SU-DHL-6 (cell line): Measurements from ENCODE around the gene UTF1.

ENCODE experiments used
- H2AFZ ChIP-seq: fragments of 200-600 bp; sonication (generic); 2 replicates; pipeline ENCODE4 v1.6.1; 2014; ENCODE audit warnings: low read depth, mild to moderate bottlenecking, moderate library complexity, mixed read lengths, antibody characterized with exemption, low read length; ENCODE audit not compliant: severe bottlenecking
- H3F3A ChIP-seq: fragments of 200-600 bp; shearing (Covaris generic); 2 replicates; pipeline ENCODE4 v1.6.0; 2016; ENCODE audit warnings: antibody characterized with exemption, mild to moderate bottlenecking; ENCODE audit not compliant: insufficient read depth
- H3K27ac ChIP-seq: fragments of 200-600 bp; sonication (generic); 2 replicates; pipeline ENCODE4 v1.5.1; 2016; ENCODE audit warnings: low read depth, mild to moderate bottlenecking, low read length, moderate library complexity, mixed read lengths
- H3K27me3 ChIP-seq: fragments of 200-600 bp; sonication (generic), shearing (Covaris generic); 2 replicates; pipeline ENCODE4 v1.6.0; 2014; ENCODE audit warnings: mild to moderate bottlenecking, low read length
- H3K36me3 ChIP-seq: fragments of 200-600 bp; sonication (generic); 2 replicates; pipeline ENCODE4 v1.6.1; 2014; ENCODE audit warnings: mild to moderate bottlenecking, low read length, mixed read lengths
- H3K4me2 ChIP-seq: fragments of 300-600, 200-600 bp; shearing (Covaris generic), sonication (generic); 2 replicates; pipeline ENCODE4 v1.6.0; 2014; ENCODE audit warnings: low read length, low read depth, mild to moderate bottlenecking; ENCODE audit not compliant: poor library complexity, severe bottlenecking
- H3K4me3 ChIP-seq: fragments of 200-600 bp; sonication (generic); 2 replicates; pipeline ENCODE4 v1.5.1; 2014; ENCODE audit warnings: antibody characterized with exemption, low read length, mild to moderate bottlenecking, mixed read lengths; ENCODE audit not compliant: insufficient read depth, poor library complexity, severe bottlenecking
- H3K79me2 ChIP-seq: fragments of 200-600 bp; sonication (generic); 2 replicates; pipeline ENCODE4 v1.6.1; 2014; ENCODE audit warnings: mild to moderate bottlenecking, low read length, moderate library complexity; ENCODE audit not compliant: insufficient read depth
- H3K9ac ChIP-seq: fragments of 200-600 bp; sonication (generic); 2 replicates; pipeline ENCODE4 v1.7.0; 2014; ENCODE audit warnings: mild to moderate bottlenecking, low read length
- H3K9me2 ChIP-seq: fragments of 200-600 bp; sonication (generic); replicated peaks from 2 replicates; pipeline ENCODE4 v1.6.1; 2014; ENCODE audit warnings: low read length; ENCODE audit not compliant: insufficient read depth
- H3K9me3 ChIP-seq: fragments of 200-600 bp; sonication (generic); 2 replicates; pipeline ENCODE4 v1.6.1; 2014; ENCODE audit warnings: low read length, mixed read lengths; ENCODE audit not compliant: insufficient read depth
- H4K20me1 ChIP-seq: fragments of 200-600 bp; sonication (generic); 2 replicates; pipeline ENCODE4 v1.6.1; 2014; ENCODE audit warnings: low read depth, mild to moderate bottlenecking, antibody characterized with exemption, low read length, moderate library complexity, mixed read lengths
- CTCF ChIP-seq: fragments of 200-600 bp; sonication (generic); IDR thresholded peaks from one replicate; pipeline ENCODE4 v1.5.1; 2017; ENCODE audit warnings: antibody characterized with exemption, mild to moderate bottlenecking, low read length, moderate library complexity; ENCODE audit not compliant: insufficient read depth, poor library complexity, severe bottlenecking
- EZH2phosphoT487 ChIP-seq: fragments of 200-600 bp; sonication (generic), shearing (Covaris generic); conservative IDR thresholded peaks from 2 replicates; pipeline ENCODE4 v1.6.1; 2018; ENCODE audit warnings: mild to moderate bottlenecking, antibody characterized with exemption, low read length, moderate library complexity, mixed read lengths

UTF1 gene

GRCh38 chr10:133214468-133215410 is 15.3 kb upstream of the UTF1 start:
- H3F3A ChIP-seq = no peaks in the 10 kb centered on the region
- H3K4me3 ChIP-seq = no peak overlapping the region
- TF ChIP-seq CTCF (no peak), EZH2phosphoT487 (no peak)
- no peaks in the 10 kb centered on the region for H3K36me3 ChIP-seq
- H4K20me1 ChIP-seq = no peaks in the 10 kb centered on the region
- no peak overlapping the region for H3K27ac ChIP-seq
- H3K9me3 ChIP-seq = no peaks in the 10 kb centered on the region
- H3K4me2 ChIP-seq = no peak overlapping the region
- H3K79me2 ChIP-seq = no peaks in the 10 kb centered on the region
- no peak overlapping the region for H2AFZ ChIP-seq
- H3K9ac ChIP-seq = no peak overlapping the region
- H3K27me3 ChIP-seq = no peaks in the 10 kb centered on the region
- no peaks in the 10 kb centered on the region for H3K9me2 ChIP-seq

GRCh38 chr10:133215586-133215985 is 14.4 kb upstream of the UTF1 start:
- TF ChIP-seq EZH2phosphoT487 (no peak), CTCF (no peak)
- H3K36me3 ChIP-seq = no peaks in the 10 kb centered on the region
- H3K27me3 ChIP-seq = no peaks in the 10 kb centered on the region
- no peaks in the 10 kb centered on the region for H3K9me2 ChIP-seq
- no peak overlapping the region for H3K9ac ChIP-seq
- no peaks in the 10 kb centered on the region for H3F3A ChIP-seq
- H3K4me2 ChIP-seq = no peak overlapping the region
- H3K27ac ChIP-seq = no peak overlapping the region
- H3K9me3 ChIP-seq = no peaks in the 10 kb centered on the region
- H4K20me1 ChIP-seq = no peaks in the 10 kb centered on the region
- H3K4me3 ChIP-seq = no peak overlapping the region
- no peaks in the 10 kb centered on the region for H3K79me2 ChIP-seq
- H2AFZ ChIP-seq = no peak overlapping the region

- TF ChIP-seq EZH2phosphoT487 = no peak
- H3K4me2 ChIP-seq = no peak overlapping the region
- H3K79me2 ChIP-seq = no peaks in the 10 kb centered on the region
- no peaks in the 10 kb centered on the region for H3K9me2 ChIP-seq
- H3K9me3 ChIP-seq = no peaks in the 10 kb centered on the region
- no peak overlapping the region for H3K4me3 ChIP-seq
- H3K36me3 ChIP-seq = no peaks in the 10 kb centered on the region
- H3K27ac ChIP-seq = no peak overlapping the region
- no peak overlapping the region for H3K9ac ChIP-seq
- H3F3A ChIP-seq = no peaks in the 10 kb centered on the region
- no peaks in the 10 kb centered on the region for H3K27me3 ChIP-seq
- H4K20me1 ChIP-seq = no peaks in the 10 kb centered on the region
- H2AFZ ChIP-seq = no peak overlapping the region
Observed at GRCh38 chr10:133216776-133217175, 13.2 kb upstream of the UTF1 start.
